ENCODE results near the gene KDM4C. TPM values are rescaled to one million over a fixed set of nuclear protein-coding genes. Genes with fewer than 3 reads are reported as not detected.

Gene KDM4C
- total RNA-seq, 1 experiment from 2014 or later, result 7.1 TPM

DNA sequence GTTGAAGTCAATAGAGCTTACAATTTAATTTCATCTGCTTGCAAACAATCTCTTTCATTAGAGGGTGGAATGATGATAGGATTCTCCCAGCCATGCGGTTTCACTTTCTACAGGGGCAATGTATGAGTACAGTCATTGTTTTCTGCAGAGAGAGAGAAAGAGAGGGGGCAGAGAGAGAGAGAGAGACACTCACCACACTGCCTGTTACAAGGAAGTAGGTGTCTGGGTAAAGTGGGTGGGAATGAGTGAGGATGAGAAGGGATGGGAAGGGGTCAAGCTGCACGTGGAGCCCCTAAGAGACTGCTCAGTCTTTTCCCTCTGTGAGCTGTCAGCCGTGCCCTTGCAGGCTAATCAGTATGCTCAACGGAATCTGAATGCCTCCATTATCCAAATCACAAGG is 454.3 kb downstream of the KDM4C start:
- Histone ChIP-seq H3K9me3 (ENCODE audit: control insufficient read depth, insufficient read depth, low read depth, low read length) (no peaks in the 10 kb centered on the region), H3K27me3 (ENCODE audit: control insufficient read depth, insufficient read depth, low read length) (no peaks in the 10 kb centered on the region), H3K27ac (ENCODE audit: low read length) (no peak overlapping the region), H3K36me3 (ENCODE audit: control insufficient read depth, insufficient read depth, low read length) (no peaks in the 10 kb centered on the region), H3K4me1 (ENCODE audit: control insufficient read depth, insufficient read depth, low read length) (no peaks in the 10 kb centered on the region), H3K4me3 (ENCODE audit: low read depth in 2 of 2, low read length in 2 of 2) (no peak overlapping the region)
- BruUV-seq (replicated peaks), result no TSS peak
- ChIA-PET CTCF (no interaction called here), POLR2A (no interaction called here)
- in situ Hi-C loops (cut with HindIII; ENCODE audit: low pct_unique_long_range_greater_than_20kb, low sequenced_read_pairs) (no loop called here), intact Hi-C loops (cut with micrococcal nuclease; ENCODE audit: unreplicated experiment) (no loop called here)
- ATAC-seq (no peak), DNase-seq (ENCODE audit: low read depth, low spot score) (no peak)
- no peak for TF ChIP-seq REST (IDR thresholded peaks at IDR 0.05; ENCODE audit: insufficient read depth in 1 of 2, low read depth in 2 of 2, low read length in 1 of 2)
- TF ChIP-seq CTCF (IDR thresholded peaks at IDR 0.05), result no peak

- Histone ChIP-seq H3K4me3 (ENCODE audit: low read depth in 2 of 2, low read length in 2 of 2) (no peak overlapping the region), H3K36me3 (ENCODE audit: control insufficient read depth, insufficient read depth, low read length) (no peaks in the 10 kb centered on the region), H3K27ac (ENCODE audit: low read length) (no peak overlapping the region), H3K27me3 (ENCODE audit: control insufficient read depth, insufficient read depth, low read length) (no peaks in the 10 kb centered on the region), H3K9me3 (ENCODE audit: control insufficient read depth, insufficient read depth, low read depth, low read length) (no peaks in the 10 kb centered on the region), H3K4me1 (ENCODE audit: control insufficient read depth, insufficient read depth, low read length) (no peaks in the 10 kb centered on the region)
- no TSS peak for BruUV-seq (replicated peaks)
- ATAC-seq (no peak), DNase-seq (ENCODE audit: low read depth, low spot score) (no peak)
- ChIA-PET POLR2A (no interaction called here), CTCF (no interaction called here)
- in situ Hi-C loops (cut with HindIII; ENCODE audit: low pct_unique_long_range_greater_than_20kb, low sequenced_read_pairs) (no loop called here), intact Hi-C loops (cut with micrococcal nuclease; ENCODE audit: unreplicated experiment) (no loop called here)
- TF ChIP-seq REST (IDR thresholded peaks at IDR 0.05; ENCODE audit: insufficient read depth in 1 of 2, low read depth in 2 of 2, low read length in 1 of 2) (no peak), SIN3A (IDR thresholded peaks at IDR 0.05; ENCODE audit: borderline replicate concordance, insufficient read depth, low read depth, low read length) (no peak)
Observed at GRCh38 chr9:7216004-7216841, 458.4 kb downstream of the KDM4C start.
